ENCODE results near the gene SUPT3H. TPM values are rescaled to one million over a fixed set of nuclear protein-coding genes. Genes with fewer than 3 reads are reported as not detected.

Gene SUPT3H
- total RNA-seq, 1 donor = 4.7 TPM

DNA sequence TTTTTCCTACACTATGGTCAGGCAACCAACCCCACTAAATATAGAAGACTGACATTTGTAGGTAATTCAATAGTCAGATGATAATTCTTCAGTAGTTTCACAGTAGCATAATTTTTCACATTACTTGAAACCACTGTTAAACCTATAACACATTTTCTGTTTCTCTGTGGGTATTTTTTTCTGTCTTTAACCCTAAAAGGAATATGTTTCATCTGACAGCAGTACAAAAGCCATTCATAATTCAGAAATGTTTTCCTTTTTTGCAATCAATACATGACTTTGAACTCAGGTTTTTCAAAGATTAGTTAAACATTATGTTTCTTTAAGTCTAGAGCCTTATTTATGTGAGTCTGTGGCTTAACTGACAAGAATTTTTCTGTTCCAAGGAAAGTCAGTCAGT, 178.2 kb downstream of the SUPT3H start:
- H3K9me3 ChIP-seq (ENCODE audit: low read depth, low read length) = no peaks in the 10 kb centered on the region
- no peak overlapping the region for H3K4me3 ChIP-seq (ENCODE audit: insufficient read depth, low read length)
- no peaks in the 10 kb centered on the region for H4K20me1 ChIP-seq (ENCODE audit: insufficient read depth, low read length)
- H2AFZ ChIP-seq (ENCODE audit: low read length) = no peak overlapping the region
- H3K27ac ChIP-seq (ENCODE audit: low read depth, low read length) = no peak overlapping the region
- no peaks in the 10 kb centered on the region for H3K4me1 ChIP-seq (ENCODE audit: insufficient read depth, low read length)
- H3K79me2 ChIP-seq (ENCODE audit: insufficient read depth, low read length) = no peaks in the 10 kb centered on the region
- no peak overlapping the region for H3K4me2 ChIP-seq (ENCODE audit: insufficient read depth, low read length)
- H3K36me3 ChIP-seq (ENCODE audit: insufficient read depth, low read length) = no peaks in the 10 kb centered on the region
- TF ChIP-seq, protein P1, sequence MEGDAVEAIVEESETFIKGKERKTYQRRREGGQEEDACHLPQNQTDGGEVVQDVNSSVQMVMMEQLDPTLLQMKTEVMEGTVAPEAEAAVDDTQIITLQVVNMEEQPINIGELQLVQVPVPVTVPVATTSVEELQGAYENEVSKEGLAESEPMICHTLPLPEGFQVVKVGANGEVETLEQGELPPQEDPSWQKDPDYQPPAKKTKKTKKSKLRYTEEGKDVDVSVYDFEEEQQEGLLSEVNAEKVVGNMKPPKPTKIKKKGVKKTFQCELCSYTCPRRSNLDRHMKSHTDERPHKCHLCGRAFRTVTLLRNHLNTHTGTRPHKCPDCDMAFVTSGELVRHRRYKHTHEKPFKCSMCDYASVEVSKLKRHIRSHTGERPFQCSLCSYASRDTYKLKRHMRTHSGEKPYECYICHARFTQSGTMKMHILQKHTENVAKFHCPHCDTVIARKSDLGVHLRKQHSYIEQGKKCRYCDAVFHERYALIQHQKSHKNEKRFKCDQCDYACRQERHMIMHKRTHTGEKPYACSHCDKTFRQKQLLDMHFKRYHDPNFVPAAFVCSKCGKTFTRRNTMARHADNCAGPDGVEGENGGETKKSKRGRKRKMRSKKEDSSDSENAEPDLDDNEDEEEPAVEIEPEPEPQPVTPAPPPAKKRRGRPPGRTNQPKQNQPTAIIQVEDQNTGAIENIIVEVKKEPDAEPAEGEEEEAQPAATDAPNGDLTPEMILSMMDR (IDR thresholded peaks at IDR 0.05; ENCODE audit: extremely low read depth, low read depth, low read length) = no peak
- no peaks in the 10 kb centered on the region for H3K27me3 ChIP-seq (ENCODE audit: insufficient read depth, low read length)
- DNase-seq (ENCODE audit: insufficient read length, low spot score, missing footprints) = no peak

DNA sequence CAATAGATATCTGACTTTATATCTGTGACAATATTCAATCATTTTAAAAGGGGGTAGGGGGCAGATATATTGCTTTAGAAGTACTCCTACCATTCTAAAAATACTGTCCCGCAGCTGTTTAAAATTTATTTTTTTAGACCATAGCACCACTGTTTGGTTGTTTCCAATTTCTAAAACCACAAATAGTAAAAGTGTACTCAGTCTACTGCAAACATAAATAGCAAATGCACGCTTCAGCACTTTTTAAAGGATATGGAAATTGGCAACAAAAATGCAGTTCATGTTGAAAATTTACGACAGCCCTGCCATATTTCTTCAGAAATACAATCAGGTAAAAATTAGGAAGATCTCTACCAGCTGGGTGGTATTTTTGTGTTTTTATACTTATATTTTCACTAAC, 181.6 kb downstream of the SUPT3H start:
- DNase-seq (ENCODE audit: insufficient read length, low spot score, missing footprints) = no peak
- Histone ChIP-seq H3K4me3 (ENCODE audit: insufficient read depth, low read length) (no peak overlapping the region), H2AFZ (ENCODE audit: low read length) (no peak overlapping the region), H3K4me1 (ENCODE audit: insufficient read depth, low read length) (no peaks in the 10 kb centered on the region), H3K27ac (ENCODE audit: low read depth, low read length) (no peak overlapping the region), H3K36me3 (ENCODE audit: insufficient read depth, low read length) (no peaks in the 10 kb centered on the region), H3K4me2 (ENCODE audit: insufficient read depth, low read length) (no peak overlapping the region), H3K9me3 (ENCODE audit: low read depth, low read length) (no peaks in the 10 kb centered on the region), H3K27me3 (ENCODE audit: insufficient read depth, low read length) (no peaks in the 10 kb centered on the region), H4K20me1 (ENCODE audit: insufficient read depth, low read length) (no peaks in the 10 kb centered on the region), H3K79me2 (ENCODE audit: insufficient read depth, low read length) (no peaks in the 10 kb centered on the region)
- TF ChIP-seq, protein P1 (IDR thresholded peaks at IDR 0.05; ENCODE audit: extremely low read depth, low read depth, low read length) = no peak

DNA sequence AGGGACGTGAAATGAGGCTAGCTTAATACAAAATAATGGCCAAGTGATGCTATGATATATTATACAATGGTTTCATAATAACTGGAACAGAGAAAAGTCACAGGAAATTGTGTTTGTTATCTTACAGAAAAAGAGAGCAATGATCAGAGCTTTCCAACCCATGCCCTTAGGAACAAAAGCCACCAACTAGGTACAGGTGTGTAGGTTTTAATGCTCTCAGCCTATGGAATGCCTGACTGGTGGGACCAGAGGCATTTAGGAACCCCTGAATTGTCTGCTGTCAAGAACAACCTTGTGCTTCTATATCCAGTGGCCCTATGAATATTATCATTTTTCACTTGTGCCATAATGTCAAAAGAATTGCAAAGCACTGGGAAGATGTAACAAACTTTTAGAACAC, 182.6 kb downstream of the SUPT3H start:
- Histone ChIP-seq H2AFZ (ENCODE audit: low read length) (no peak overlapping the region), H4K20me1 (ENCODE audit: insufficient read depth, low read length) (no peaks in the 10 kb centered on the region), H3K36me3 (ENCODE audit: insufficient read depth, low read length) (no peaks in the 10 kb centered on the region), H3K9me3 (ENCODE audit: low read depth, low read length) (no peaks in the 10 kb centered on the region), H3K4me2 (ENCODE audit: insufficient read depth, low read length) (no peak overlapping the region), H3K27ac (ENCODE audit: low read depth, low read length) (no peak overlapping the region), H3K79me2 (ENCODE audit: insufficient read depth, low read length) (no peaks in the 10 kb centered on the region), H3K4me1 (ENCODE audit: insufficient read depth, low read length) (no peaks in the 10 kb centered on the region), H3K27me3 (ENCODE audit: insufficient read depth, low read length) (no peaks in the 10 kb centered on the region), H3K4me3 (ENCODE audit: insufficient read depth, low read length) (no peak overlapping the region)
- TF ChIP-seq, protein P1 (IDR thresholded peaks at IDR 0.05; ENCODE audit: extremely low read depth, low read depth, low read length) = no peak
- DNase-seq (ENCODE audit: insufficient read length, low spot score, missing footprints) = no peak

DNA sequence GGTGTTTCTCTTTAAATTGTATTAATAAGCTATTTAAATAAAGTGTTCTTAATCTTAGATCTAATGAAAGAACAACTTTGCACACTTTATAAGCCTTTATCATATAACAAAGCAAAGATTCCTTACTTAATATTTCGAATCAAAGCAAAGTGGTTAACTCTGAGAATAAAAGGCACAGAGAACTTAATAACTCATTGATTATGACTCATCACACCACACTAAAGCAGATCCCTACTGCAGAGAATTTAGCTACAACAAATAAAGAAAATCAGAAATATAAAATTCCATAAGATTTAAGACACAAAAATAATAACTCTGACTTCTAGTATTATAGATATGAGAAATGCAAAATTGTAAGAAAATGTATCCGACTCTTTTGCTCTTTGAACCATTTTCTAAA, 185.2 kb downstream of the SUPT3H start:
- no peak overlapping the region for H3K4me3 ChIP-seq (ENCODE audit: insufficient read depth, low read length)
- H3K9me3 ChIP-seq (ENCODE audit: low read depth, low read length) = no peaks in the 10 kb centered on the region
- H4K20me1 ChIP-seq (ENCODE audit: insufficient read depth, low read length) = no peaks in the 10 kb centered on the region
- no peak for DNase-seq (ENCODE audit: insufficient read length, low spot score, missing footprints)
- TF ChIP-seq, protein P1 (IDR thresholded peaks at IDR 0.05; ENCODE audit: extremely low read depth, low read depth, low read length) = no peak
- H2AFZ ChIP-seq (ENCODE audit: low read length) = no peak overlapping the region
- no peak overlapping the region for H3K4me2 ChIP-seq (ENCODE audit: insufficient read depth, low read length)
- H3K4me1 ChIP-seq (ENCODE audit: insufficient read depth, low read length) = no peaks in the 10 kb centered on the region
- H3K36me3 ChIP-seq (ENCODE audit: insufficient read depth, low read length) = no peaks in the 10 kb centered on the region
- no peaks in the 10 kb centered on the region for H3K79me2 ChIP-seq (ENCODE audit: insufficient read depth, low read length)
- H3K27me3 ChIP-seq (ENCODE audit: insufficient read depth, low read length) = no peaks in the 10 kb centered on the region
- H3K27ac ChIP-seq (ENCODE audit: low read depth, low read length) = no peak overlapping the region

Data from osteoblast (primary cell).